GM06990 (cell line): ENCODE measurements around the gene NOD1.

Experiments
- DNase-seq: peaks from one replicate; pipeline ENCODE4 v3.0.0-alpha.2; 2011; ENCODE audit not compliant: insufficient read length; ENCODE audit errors: extremely low read depth
- H3K27me3 ChIP-seq: replicated peaks from 2 replicates; pipeline ENCODE4 v1.6.0; 2011; ENCODE audit warnings: low read length; ENCODE audit not compliant: control insufficient read depth, insufficient read depth
- H3K36me3 ChIP-seq: 2 replicates; pipeline ENCODE4 v1.5.1; 2011; ENCODE audit warnings: low read length; ENCODE audit not compliant: control insufficient read depth, insufficient read depth
- H3K4me3 ChIP-seq: replicated peaks from 2 replicates; pipeline ENCODE4 v1.5.1; 2011; ENCODE audit warnings: low read depth, mild to moderate bottlenecking, control low read depth, low read length
- CTCF ChIP-seq: IDR thresholded peaks from 2 replicates; pipeline ENCODE4 v1.5.1; 2011; ENCODE audit warnings: low read length, control low read depth, mild to moderate bottlenecking, inconsistent platforms; ENCODE audit not compliant: insufficient read depth, poor library complexity, severe bottlenecking

Gene NOD1

DNA sequence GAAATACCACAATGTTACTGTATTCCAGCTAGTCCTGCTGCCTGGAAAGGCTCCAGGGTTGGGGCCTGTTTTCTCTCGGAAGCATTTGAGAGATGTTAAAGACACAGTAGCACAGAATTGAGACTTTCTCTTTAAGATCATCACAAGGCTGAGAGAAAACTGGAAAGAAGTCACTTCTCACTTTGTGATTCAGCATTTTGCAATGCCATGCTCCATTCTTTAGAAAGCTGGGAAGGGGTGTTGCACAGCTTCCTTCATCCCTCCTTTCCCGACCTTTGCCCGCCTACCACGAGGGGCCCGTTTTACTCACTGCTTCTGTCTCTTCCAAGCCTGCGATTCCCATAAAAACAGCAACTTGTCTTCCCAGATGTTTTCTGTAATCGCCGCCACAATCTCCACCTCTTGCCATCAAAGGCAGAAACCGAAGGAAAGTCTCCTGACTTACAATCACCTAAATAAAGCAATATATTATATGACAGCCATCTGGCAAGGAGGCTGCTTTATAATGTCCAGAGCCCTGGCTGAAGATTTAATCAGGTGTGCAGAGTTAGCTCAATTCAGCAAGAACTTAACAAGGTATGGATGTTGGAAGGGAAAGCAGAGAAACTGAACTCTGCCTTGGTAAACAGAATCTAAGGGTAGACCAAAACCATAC is 18.9 kb downstream of the NOD1 start:
- no peak for TF ChIP-seq CTCF
- Histone ChIP-seq H3K36me3 (peaks cover 1% of the 10 kb centered on the region), H3K27me3 (no peaks in the 10 kb centered on the region), H3K4me3 (no peak overlapping the region)
- DNase-seq, result no peak

GRCh38 chr7:30458311-30458710 is 20.3 kb downstream of the NOD1 start:
- Histone ChIP-seq H3K27me3 (no peaks in the 10 kb centered on the region), H3K4me3 (no peak overlapping the region), H3K36me3 (peaks cover 1% of the 10 kb centered on the region)
- DNase-seq, result no peak
- TF ChIP-seq CTCF, result no peak

- H3K36me3 ChIP-seq, result peaks cover 11% of the 10 kb centered on the region
- no peaks in the 10 kb centered on the region for H3K27me3 ChIP-seq
- H3K4me3 ChIP-seq, result no peak overlapping the region
- no peak for DNase-seq
- no peak for TF ChIP-seq CTCF
These were observed 24.7 kb downstream of the NOD1 start for GRCh38 chr7:30453921-30454320.

DNA sequence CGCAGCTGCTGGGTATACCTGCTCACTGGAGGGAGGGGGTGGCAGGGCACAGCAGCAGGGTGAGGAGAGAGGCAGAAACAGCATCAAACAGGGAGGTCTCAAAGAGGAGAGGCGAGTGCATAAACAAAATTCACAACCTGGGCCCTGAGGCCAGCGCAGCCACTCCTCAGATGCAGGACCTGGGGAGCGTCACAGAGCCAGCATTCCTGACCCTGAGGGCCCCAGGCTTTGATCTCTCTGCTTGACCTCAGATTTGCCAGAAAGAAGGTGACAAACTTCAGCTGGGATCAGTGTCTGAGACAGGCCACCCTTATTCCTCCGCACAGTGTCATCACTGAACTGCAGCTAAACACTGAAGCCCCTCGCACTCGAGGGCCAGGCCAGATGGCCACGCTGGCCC is 25.6 kb downstream of the NOD1 start:
- Histone ChIP-seq H3K27me3 (no peaks in the 10 kb centered on the region), H3K36me3 (peaks cover 15% of the 10 kb centered on the region), H3K4me3 (no peak overlapping the region)
- no peak for TF ChIP-seq CTCF
- no peak for DNase-seq

GRCh38 chr7:30452280-30452930 is 26.2 kb downstream of the NOD1 start:
- Histone ChIP-seq H3K27me3 (no peaks in the 10 kb centered on the region), H3K4me3 (no peak overlapping the region), H3K36me3 (peaks cover 16% of the 10 kb centered on the region)
- DNase-seq, result no peak
- no peak for TF ChIP-seq CTCF
